Measurements from ENCODE around the gene LDLRAD2. TPM values are rescaled to one million over a fixed set of nuclear protein-coding genes. Genes with fewer than 3 reads are reported as not detected.
"Not testable (repeated sequence)": the region's sequence is repeated elsewhere in the genome, so short reads cannot be mapped to it uniquely, and the experiment has no call there.

The LDLRAD2 gene
- total and polyA plus RNA-seq, 4 donors, result 0.12 to 2.7 (median 0.23) TPM; not detected in 1

- Histone ChIP-seq H3K27me3 (ENCODE audit: control insufficient read depth in 4 of 4, insufficient read depth in 4 of 4, low read length in 3 of 4) (no peaks in the 10 kb centered on the region), H3K36me3 (ENCODE audit: control insufficient read depth in 4 of 4, insufficient read depth in 3 of 4, low read depth in 1 of 4, low read length in 3 of 4) (peaks cover 0 to 7% (median 0%) of the 10 kb centered on the region in 4 donors), H3K4me1 (ENCODE audit: control insufficient read depth in 4 of 4, insufficient read depth in 4 of 4, low read length in 3 of 4) (no peaks in the 10 kb centered on the region), H3K9ac (ENCODE audit: low read depth in 1 of 2, low read length in 2 of 2) (no peak overlapping the region), H3K9me3 (ENCODE audit: control insufficient read depth in 4 of 4, low read length in 3 of 4) (no peaks in the 10 kb centered on the region), H3K4me3 (ENCODE audit: low read depth in 1 of 3, low read length in 3 of 3) (no peak overlapping the region), H3K27ac (ENCODE audit: low read depth in 1 of 2, low read length in 2 of 2) (no peak overlapping the region)
- TF ChIP-seq ATF3 (IDR thresholded peaks at IDR 0.05) (no peak), ZBTB33 (IDR thresholded peaks at IDR 0.05) (no peak), TAF1 (conservative IDR thresholded peaks at IDR 0.05) (no peak), RAD21 (IDR thresholded peaks at IDR 0.05) (no peak), HNF4G (IDR thresholded peaks at IDR 0.05) (no peak), JUND (IDR thresholded peaks at IDR 0.05) (no peak), NR2F2 (IDR thresholded peaks at IDR 0.05) (no peak), FOXA1 (IDR thresholded peaks at IDR 0.05) (no peak), SP1 (IDR thresholded peaks at IDR 0.05) (no peak)
- TF ChIP-seq, protein P1, sequence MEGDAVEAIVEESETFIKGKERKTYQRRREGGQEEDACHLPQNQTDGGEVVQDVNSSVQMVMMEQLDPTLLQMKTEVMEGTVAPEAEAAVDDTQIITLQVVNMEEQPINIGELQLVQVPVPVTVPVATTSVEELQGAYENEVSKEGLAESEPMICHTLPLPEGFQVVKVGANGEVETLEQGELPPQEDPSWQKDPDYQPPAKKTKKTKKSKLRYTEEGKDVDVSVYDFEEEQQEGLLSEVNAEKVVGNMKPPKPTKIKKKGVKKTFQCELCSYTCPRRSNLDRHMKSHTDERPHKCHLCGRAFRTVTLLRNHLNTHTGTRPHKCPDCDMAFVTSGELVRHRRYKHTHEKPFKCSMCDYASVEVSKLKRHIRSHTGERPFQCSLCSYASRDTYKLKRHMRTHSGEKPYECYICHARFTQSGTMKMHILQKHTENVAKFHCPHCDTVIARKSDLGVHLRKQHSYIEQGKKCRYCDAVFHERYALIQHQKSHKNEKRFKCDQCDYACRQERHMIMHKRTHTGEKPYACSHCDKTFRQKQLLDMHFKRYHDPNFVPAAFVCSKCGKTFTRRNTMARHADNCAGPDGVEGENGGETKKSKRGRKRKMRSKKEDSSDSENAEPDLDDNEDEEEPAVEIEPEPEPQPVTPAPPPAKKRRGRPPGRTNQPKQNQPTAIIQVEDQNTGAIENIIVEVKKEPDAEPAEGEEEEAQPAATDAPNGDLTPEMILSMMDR (IDR thresholded peaks at IDR 0.05; ENCODE audit: low read depth, low read length, missing input control), result no peak
- TF ChIP-seq, protein P2, sequence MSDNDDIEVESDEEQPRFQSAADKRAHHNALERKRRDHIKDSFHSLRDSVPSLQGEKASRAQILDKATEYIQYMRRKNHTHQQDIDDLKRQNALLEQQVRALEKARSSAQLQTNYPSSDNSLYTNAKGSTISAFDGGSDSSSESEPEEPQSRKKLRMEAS (IDR thresholded peaks at IDR 0.05), result no peak
- no peak for DNase-seq (ENCODE audit: low spot score)
- WGBS, result 94% methylated on average over 7 of the region's 7 CpGs
Observed at GRCh38 chr1:21825393-21825792, 13.3 kb downstream of the LDLRAD2 start.

- H3K36me3 ChIP-seq (ENCODE audit: control insufficient read depth in 4 of 4, insufficient read depth in 3 of 4, low read depth in 1 of 4, low read length in 3 of 4), result not testable (repeated sequence)
Observed at GRCh38 chr1:21826694-21827093, 14.6 kb downstream of the LDLRAD2 start.

GRCh38 chr1:21827141-21827679 lies 15.1 kb downstream of the LDLRAD2 start:
- WGBS, result 96% methylated on average over 5 of the region's 5 CpGs
- no peak for DNase-seq (ENCODE audit: low spot score)

More at GRCh38 chr1:21826694-21827093, 14.6 kb downstream of the LDLRAD2 start:
- not testable (repeated sequence) for DNase-seq (ENCODE audit: low spot score); H3K9me3 ChIP-seq (ENCODE audit: control insufficient read depth in 4 of 4, low read length in 3 of 4); H3K27ac ChIP-seq (ENCODE audit: low read depth in 1 of 2, low read length in 2 of 2); H3K9ac ChIP-seq (ENCODE audit: low read depth in 1 of 2, low read length in 2 of 2); H3K4me3 ChIP-seq (ENCODE audit: low read depth in 1 of 3, low read length in 3 of 3); H3K27me3 ChIP-seq (ENCODE audit: control insufficient read depth in 4 of 4, insufficient read depth in 4 of 4, low read length in 3 of 4); H3K4me1 ChIP-seq (ENCODE audit: control insufficient read depth in 4 of 4, insufficient read depth in 4 of 4, low read length in 3 of 4)
- 93% methylated on average over 10 of the region's 10 CpGs for WGBS

More at GRCh38 chr1:21827141-21827679, 15.1 kb downstream of the LDLRAD2 start:
- H3K9ac ChIP-seq (ENCODE audit: low read depth in 1 of 2, low read length in 2 of 2), result no peak overlapping the region
- H3K9me3 ChIP-seq (ENCODE audit: control insufficient read depth in 4 of 4, low read length in 3 of 4), result no peaks in the 10 kb centered on the region
- no peaks in the 10 kb centered on the region for H3K4me1 ChIP-seq (ENCODE audit: control insufficient read depth in 4 of 4, insufficient read depth in 4 of 4, low read length in 3 of 4)
- peaks cover 0 to 3% (median 0%) of the 10 kb centered on the region in 4 donors for H3K36me3 ChIP-seq (ENCODE audit: control insufficient read depth in 4 of 4, insufficient read depth in 3 of 4, low read depth in 1 of 4, low read length in 3 of 4)
- no peak overlapping the region for H3K4me3 ChIP-seq (ENCODE audit: low read depth in 1 of 3, low read length in 3 of 3)
- no peak overlapping the region for H3K27ac ChIP-seq (ENCODE audit: low read depth in 1 of 2, low read length in 2 of 2)
- TF ChIP-seq FOXA1 (IDR thresholded peaks at IDR 0.05) (no peak), SP1 (IDR thresholded peaks at IDR 0.05) (no peak), YY1 (IDR thresholded peaks at IDR 0.05) (no peak), EGR1 (IDR thresholded peaks at IDR 0.05; ENCODE audit: low read depth in 2 of 2) (no peak), JUND (IDR thresholded peaks at IDR 0.05) (no peak), FOXA2 (IDR thresholded peaks at IDR 0.05) (no peak)
- no peaks in the 10 kb centered on the region for H3K27me3 ChIP-seq (ENCODE audit: control insufficient read depth in 4 of 4, insufficient read depth in 4 of 4, low read length in 3 of 4)
